ENCODE measurements around the gene RAB11FIP4. TPM values are rescaled to one million over a fixed set of nuclear protein-coding genes. Genes with fewer than 3 reads are reported as not detected.

The RAB11FIP4 gene
- total and polyA plus RNA-seq, 2 of the 13 experiments (the other 11 are each of a cell fraction or from before 2014, with no cell fraction given), result 28.0 to 89.3 TPM

DNA sequence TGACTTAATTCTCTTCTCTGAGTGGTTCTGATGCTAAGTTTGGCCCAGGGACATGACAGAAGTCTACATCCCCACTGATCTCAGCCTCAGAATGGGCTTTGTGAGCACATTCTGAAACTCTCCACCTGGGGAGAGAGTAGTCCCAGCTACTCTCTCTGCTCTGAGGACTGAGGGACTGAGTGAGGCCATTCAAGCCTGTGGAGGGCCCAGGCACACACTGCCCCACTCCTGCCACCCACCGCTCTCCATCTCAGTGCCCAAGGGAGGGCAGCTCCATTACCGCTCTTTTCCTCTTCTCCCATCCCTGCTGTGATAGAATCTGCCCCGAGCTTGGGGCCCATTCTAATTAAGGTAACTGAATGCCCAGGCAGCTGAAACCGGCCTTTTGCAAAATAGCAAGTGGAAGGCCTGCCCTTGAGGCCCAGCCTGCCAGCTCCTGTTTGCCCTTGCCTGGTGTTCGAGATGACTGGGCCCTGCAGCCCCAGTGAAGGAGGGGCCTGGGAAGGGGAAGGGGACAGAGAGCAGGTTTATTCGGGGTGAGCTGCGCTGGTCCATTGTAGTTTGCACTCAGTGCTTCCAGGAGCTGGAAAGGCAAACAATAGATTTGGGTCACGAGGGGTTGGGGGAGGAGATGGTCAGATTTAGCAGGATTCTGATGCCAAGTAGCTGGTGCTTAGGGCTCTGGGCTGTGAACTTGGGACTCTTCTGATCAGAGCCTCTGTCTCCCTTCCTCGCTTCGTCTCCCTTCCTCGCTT is 76.2 kb downstream of the RAB11FIP4 start (continued):
- TF ChIP-seq, protein P1, sequence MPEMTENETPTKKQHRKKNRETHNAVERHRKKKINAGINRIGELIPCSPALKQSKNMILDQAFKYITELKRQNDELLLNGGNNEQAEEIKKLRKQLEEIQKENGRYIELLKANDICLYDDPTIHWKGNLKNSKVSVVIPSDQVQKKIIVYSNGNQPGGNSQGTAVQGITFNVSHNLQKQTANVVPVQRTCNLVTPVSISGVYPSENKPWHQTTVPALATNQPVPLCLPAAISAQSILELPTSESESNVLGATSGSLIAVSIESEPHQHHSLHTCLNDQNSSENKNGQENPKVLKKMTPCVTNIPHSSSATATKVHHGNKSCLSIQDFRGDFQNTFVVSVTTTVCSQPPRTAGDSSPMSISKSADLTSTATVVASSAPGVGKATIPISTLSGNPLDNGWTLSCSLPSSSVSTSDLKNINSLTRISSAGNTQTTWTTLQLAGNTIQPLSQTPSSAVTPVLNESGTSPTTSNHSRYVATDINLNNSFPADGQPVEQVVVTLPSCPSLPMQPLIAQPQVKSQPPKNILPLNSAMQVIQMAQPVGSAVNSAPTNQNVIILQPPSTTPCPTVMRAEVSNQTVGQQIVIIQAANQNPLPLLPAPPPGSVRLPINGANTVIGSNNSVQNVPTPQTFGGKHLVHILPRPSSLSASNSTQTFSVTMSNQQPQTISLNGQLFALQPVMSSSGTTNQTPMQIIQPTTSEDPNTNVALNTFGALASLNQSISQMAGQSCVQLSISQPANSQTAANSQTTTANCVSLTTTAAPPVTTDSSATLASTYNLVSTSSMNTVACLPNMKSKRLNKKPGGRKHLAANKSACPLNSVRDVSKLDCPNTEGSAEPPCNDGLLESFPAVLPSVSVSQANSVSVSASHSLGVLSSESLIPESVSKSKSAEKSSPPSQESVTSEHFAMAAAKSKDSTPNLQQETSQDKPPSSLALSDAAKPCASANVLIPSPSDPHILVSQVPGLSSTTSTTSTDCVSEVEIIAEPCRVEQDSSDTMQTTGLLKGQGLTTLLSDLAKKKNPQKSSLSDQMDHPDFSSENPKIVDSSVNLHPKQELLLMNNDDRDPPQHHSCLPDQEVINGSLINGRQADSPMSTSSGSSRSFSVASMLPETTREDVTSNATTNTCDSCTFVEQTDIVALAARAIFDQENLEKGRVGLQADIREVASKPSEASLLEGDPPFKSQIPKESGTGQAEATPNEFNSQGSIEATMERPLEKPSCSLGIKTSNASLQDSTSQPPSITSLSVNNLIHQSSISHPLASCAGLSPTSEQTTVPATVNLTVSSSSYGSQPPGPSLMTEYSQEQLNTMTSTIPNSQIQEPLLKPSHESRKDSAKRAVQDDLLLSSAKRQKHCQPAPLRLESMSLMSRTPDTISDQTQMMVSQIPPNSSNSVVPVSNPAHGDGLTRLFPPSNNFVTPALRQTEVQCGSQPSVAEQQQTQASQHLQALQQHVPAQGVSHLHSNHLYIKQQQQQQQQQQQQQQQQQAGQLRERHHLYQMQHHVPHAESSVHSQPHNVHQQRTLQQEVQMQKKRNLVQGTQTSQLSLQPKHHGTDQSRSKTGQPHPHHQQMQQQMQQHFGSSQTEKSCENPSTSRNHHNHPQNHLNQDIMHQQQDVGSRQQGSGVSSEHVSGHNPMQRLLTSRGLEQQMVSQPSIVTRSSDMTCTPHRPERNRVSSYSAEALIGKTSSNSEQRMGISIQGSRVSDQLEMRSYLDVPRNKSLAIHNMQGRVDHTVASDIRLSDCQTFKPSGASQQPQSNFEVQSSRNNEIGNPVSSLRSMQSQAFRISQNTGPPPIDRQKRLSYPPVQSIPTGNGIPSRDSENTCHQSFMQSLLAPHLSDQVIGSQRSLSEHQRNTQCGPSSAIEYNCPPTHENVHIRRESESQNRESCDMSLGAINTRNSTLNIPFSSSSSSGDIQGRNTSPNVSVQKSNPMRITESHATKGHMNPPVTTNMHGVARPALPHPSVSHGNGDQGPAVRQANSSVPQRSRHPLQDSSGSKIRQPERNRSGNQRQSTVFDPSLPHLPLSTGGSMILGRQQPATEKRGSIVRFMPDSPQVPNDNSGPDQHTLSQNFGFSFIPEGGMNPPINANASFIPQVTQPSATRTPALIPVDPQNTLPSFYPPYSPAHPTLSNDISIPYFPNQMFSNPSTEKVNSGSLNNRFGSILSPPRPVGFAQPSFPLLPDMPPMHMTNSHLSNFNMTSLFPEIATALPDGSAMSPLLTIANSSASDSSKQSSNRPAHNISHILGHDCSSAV (CRISPR knock-in tag; IDR thresholded peaks at IDR 0.05; ENCODE audit: borderline replicate concordance), result no peak
- TF ChIP-seq TSC22D2 (CRISPR knock-in tag; IDR thresholded peaks at IDR 0.05; ENCODE audit: borderline replicate concordance) (no peak; the same call in 1 of the 2 replicates), HDAC1 (CRISPR knock-in tag; IDR thresholded peaks at IDR 0.05) (peak; percentile 85), RBFOX2 (IDR thresholded peaks at IDR 0.05; ENCODE audit: low read depth, low read length) (no peak), ETV6 (CRISPR knock-in tag; conservative IDR thresholded peaks at IDR 0.05) (no peak), ZC3H4 (CRISPR knock-in tag; IDR thresholded peaks at IDR 0.05; ENCODE audit: borderline replicate concordance) (no peak), ATF1 (CRISPR knock-in tag; IDR thresholded peaks at IDR 0.05) (peak; percentile 47; the same call in 1 of the 2 replicates), ZNF616 (CRISPR knock-in tag; IDR thresholded peaks at IDR 0.05; ENCODE audit: low read depth) (no peak), IRF2 (CRISPR knock-in tag; IDR thresholded peaks at IDR 0.05) (peak; percentile 38; the same call in 1 of the 2 replicates), AHR (CRISPR knock-in tag; IDR thresholded peaks at IDR 0.05) (no peak), BRD4 (CRISPR knock-in tag; IDR thresholded peaks at IDR 0.05) (no peak)
- TF ChIP-seq, protein P2, sequence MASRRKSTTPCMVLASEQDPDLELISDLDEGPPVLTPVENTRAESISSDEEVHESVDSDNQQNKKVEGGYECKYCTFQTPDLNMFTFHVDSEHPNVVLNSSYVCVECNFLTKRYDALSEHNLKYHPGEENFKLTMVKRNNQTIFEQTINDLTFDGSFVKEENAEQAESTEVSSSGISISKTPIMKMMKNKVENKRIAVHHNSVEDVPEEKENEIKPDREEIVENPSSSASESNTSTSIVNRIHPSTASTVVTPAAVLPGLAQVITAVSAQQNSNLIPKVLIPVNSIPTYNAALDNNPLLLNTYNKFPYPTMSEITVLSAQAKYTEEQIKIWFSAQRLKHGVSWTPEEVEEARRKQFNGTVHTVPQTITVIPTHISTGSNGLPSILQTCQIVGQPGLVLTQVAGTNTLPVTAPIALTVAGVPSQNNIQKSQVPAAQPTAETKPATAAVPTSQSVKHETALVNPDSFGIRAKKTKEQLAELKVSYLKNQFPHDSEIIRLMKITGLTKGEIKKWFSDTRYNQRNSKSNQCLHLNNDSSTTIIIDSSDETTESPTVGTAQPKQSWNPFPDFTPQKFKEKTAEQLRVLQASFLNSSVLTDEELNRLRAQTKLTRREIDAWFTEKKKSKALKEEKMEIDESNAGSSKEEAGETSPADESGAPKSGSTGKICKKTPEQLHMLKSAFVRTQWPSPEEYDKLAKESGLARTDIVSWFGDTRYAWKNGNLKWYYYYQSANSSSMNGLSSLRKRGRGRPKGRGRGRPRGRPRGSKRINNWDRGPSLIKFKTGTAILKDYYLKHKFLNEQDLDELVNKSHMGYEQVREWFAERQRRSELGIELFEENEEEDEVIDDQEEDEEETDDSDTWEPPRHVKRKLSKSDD (CRISPR knock-in tag; IDR thresholded peaks at IDR 0.05; ENCODE audit: low read depth), result no peak; the same call in 1 of the 2 replicates
- TF ChIP-seq, protein P3, sequence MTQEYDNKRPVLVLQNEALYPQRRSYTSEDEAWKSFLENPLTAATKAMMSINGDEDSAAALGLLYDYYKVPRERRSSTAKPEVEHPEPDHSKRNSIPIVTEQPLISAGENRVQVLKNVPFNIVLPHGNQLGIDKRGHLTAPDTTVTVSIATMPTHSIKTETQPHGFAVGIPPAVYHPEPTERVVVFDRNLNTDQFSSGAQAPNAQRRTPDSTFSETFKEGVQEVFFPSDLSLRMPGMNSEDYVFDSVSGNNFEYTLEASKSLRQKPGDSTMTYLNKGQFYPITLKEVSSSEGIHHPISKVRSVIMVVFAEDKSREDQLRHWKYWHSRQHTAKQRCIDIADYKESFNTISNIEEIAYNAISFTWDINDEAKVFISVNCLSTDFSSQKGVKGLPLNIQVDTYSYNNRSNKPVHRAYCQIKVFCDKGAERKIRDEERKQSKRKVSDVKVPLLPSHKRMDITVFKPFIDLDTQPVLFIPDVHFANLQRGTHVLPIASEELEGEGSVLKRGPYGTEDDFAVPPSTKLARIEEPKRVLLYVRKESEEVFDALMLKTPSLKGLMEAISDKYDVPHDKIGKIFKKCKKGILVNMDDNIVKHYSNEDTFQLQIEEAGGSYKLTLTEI (CRISPR knock-in tag; conservative IDR thresholded peaks at IDR 0.05), result no peak
- TF ChIP-seq, protein P4, sequence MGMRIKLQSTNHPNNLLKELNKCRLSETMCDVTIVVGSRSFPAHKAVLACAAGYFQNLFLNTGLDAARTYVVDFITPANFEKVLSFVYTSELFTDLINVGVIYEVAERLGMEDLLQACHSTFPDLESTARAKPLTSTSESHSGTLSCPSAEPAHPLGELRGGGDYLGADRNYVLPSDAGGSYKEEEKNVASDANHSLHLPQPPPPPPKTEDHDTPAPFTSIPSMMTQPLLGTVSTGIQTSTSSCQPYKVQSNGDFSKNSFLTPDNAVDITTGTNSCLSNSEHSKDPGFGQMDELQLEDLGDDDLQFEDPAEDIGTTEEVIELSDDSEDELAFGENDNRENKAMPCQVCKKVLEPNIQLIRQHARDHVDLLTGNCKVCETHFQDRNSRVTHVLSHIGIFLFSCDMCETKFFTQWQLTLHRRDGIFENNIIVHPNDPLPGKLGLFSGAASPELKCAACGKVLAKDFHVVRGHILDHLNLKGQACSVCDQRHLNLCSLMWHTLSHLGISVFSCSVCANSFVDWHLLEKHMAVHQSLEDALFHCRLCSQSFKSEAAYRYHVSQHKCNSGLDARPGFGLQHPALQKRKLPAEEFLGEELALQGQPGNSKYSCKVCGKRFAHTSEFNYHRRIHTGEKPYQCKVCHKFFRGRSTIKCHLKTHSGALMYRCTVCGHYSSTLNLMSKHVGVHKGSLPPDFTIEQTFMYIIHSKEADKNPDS (CRISPR knock-in tag; IDR thresholded peaks at IDR 0.05), result peak; percentile 55; the same call in 1 of the 2 replicates

All from HepG2 (cell line).